Calu3 (cell line): ENCODE results near the gene ICA1L. TPM values are rescaled to one million over a fixed set of nuclear protein-coding genes. Genes with fewer than 3 reads are reported as not detected.
"Not testable (repeated sequence)": the region's sequence is repeated elsewhere in the genome, so short reads cannot be mapped to it uniquely, and the experiment has no call there.

Source experiments
- BruUV-seq: library from RNA; stranded (reverse); fragments of 400-500 nt; replicated peaks from 2 replicates; lab custom pipeline; 2021; lab: Mats Ljungman, UMichigan
- CTCF ChIA-PET: fragments of 300-600 bp; sonication (Branson Sonifier 250); formaldehyde crosslinking; loops from one replicate; lab custom pipeline; 2022; ENCODE audit warnings: antibody characterized with exemption; lab: Charles Lee
- DNase-seq: peaks from one replicate; pipeline ENCODE4 v3.0.0; 2022
- H3K27ac Mint-ChIP-seq: one replicate; pipeline ENCODE4 v1.8.0; 2022; ENCODE audit warnings: mixed read lengths; ENCODE audit not compliant: unreplicated experiment
- H3K27me3 Mint-ChIP-seq: one replicate; pipeline ENCODE4 v1.8.0; 2022; ENCODE audit warnings: mixed read lengths; ENCODE audit not compliant: unreplicated experiment
- H3K36me3 Mint-ChIP-seq: one replicate; pipeline ENCODE4 v1.8.0; 2022; ENCODE audit warnings: mild to moderate bottlenecking, moderate library complexity, mixed read lengths; ENCODE audit not compliant: insufficient read depth, unreplicated experiment
- H3K4me1 Mint-ChIP-seq: one replicate; pipeline ENCODE4 v1.8.0; 2022; ENCODE audit warnings: mild to moderate bottlenecking, low read depth, mixed read lengths; ENCODE audit not compliant: unreplicated experiment
- H3K4me3 Mint-ChIP-seq: one replicate; pipeline ENCODE4 v1.8.0; 2022; ENCODE audit warnings: mild to moderate bottlenecking, low read depth, moderate library complexity, mixed read lengths; ENCODE audit not compliant: unreplicated experiment
- H3K9me3 Mint-ChIP-seq: one replicate; pipeline ENCODE4 v1.8.0; 2022; ENCODE audit warnings: low read depth, mixed read lengths; ENCODE audit not compliant: unreplicated experiment
- intact Hi-C: fragments of 100-400 bp; cut with micrococcal nuclease; formaldehyde crosslinking; loops from one replicate; pipeline ENCODE4 v1.10.0; 2022; ENCODE audit not compliant: unreplicated experiment
- total RNA-seq: library from RNA; stranded (reverse); gene quantifications from 2 replicates; pipeline ENCODE4 v1.2.3, GENCODE V29; 2022
- TF ChIP-seq, protein P1 (sequence below): fragments of 200-600 bp; IDR thresholded peaks from one replicate; pipeline ENCODE4 v1.8.0; 2022; ENCODE audit warnings: antibody characterized with exemption; ENCODE audit not compliant: unreplicated experiment

Gene ICA1L
- total RNA-seq, 1 experiment from 2014 or later = 1.3 TPM

DNA sequence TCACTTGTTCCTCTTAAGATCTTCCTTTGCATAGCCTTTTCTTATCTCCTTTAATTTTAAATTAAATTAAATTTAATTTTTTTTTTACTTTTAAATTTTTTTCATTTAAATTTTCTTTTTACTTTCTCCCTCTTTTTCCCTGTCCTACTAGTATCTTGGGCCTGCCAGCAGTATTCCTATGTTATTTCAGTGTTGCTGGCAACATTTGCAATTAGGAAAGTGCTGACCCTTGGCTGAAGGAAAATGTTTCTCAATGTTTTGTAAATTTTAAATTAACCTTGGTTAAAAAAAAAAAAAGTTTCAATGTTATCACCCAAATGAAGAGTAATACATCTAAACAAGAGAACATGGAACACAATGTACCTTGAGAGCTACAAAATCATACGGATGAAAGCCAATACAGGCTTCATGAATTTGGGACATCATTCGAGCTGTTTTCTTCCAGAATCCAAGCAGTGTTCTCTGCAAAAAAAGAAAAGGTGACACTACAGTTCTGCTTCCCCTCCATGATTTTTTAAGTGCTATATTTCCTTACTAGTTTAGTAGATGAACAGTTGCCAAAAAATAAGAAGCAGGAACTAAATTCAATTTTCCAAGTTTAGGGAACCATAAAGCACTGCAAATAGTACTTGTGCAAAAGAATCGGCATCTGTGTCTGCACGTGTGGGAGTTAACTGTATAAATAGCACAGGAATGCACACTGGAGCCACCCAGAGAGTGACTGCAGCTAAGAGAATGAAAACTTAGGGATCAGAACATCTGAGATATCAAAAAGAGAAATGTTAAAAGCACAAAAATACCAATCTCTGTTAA lies 55.8 kb downstream of the ICA1L start:
- intact Hi-C loops = no loop called here
- no peak for DNase-seq
- H3K9me3 Mint-ChIP-seq = no peaks in the 10 kb centered on the region
- BruUV-seq = no TSS peak
- no peaks in the 10 kb centered on the region for H3K36me3 Mint-ChIP-seq
- TF ChIP-seq, protein P1, sequence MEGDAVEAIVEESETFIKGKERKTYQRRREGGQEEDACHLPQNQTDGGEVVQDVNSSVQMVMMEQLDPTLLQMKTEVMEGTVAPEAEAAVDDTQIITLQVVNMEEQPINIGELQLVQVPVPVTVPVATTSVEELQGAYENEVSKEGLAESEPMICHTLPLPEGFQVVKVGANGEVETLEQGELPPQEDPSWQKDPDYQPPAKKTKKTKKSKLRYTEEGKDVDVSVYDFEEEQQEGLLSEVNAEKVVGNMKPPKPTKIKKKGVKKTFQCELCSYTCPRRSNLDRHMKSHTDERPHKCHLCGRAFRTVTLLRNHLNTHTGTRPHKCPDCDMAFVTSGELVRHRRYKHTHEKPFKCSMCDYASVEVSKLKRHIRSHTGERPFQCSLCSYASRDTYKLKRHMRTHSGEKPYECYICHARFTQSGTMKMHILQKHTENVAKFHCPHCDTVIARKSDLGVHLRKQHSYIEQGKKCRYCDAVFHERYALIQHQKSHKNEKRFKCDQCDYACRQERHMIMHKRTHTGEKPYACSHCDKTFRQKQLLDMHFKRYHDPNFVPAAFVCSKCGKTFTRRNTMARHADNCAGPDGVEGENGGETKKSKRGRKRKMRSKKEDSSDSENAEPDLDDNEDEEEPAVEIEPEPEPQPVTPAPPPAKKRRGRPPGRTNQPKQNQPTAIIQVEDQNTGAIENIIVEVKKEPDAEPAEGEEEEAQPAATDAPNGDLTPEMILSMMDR = no peak
- H3K4me1 Mint-ChIP-seq = no peaks in the 10 kb centered on the region
- CTCF ChIA-PET = interaction anchor here (0.6 to 0.7 kb wide), 2 partner anchors 46 to 61 kb away, joined by 3 read pairs; no protein-coding TSS in a partner anchor
- no peaks in the 10 kb centered on the region for H3K27me3 Mint-ChIP-seq
- no peak overlapping the region for H3K27ac Mint-ChIP-seq
- H3K4me3 Mint-ChIP-seq = no peak overlapping the region

DNA sequence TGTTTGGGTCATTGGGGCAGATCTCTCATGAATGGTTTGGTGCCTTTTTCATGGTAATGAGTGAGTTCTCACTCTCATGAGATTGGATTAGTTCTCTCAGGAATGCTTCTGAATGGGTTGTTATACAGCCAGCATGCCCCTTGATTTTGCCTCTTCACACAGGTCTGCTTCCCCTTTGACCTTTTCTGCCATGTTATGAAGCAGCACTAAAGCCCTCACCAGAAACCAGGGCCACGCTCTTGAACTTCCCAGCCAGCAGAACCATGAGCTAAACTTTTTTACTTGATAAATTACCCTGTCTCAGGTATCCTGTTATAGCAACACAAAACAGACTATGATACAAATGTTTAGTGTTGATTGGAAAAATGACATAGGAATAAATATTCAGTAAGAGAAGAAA lies 57.3 kb downstream of the ICA1L start:
- H3K9me3 Mint-ChIP-seq = no peaks in the 10 kb centered on the region
- BruUV-seq = no TSS peak
- H3K27ac Mint-ChIP-seq = no peak overlapping the region
- no peaks in the 10 kb centered on the region for H3K27me3 Mint-ChIP-seq
- CTCF ChIA-PET = no interaction called here
- TF ChIP-seq, protein P1 = no peak
- intact Hi-C loops = no loop called here
- no peak overlapping the region for H3K4me3 Mint-ChIP-seq
- no peaks in the 10 kb centered on the region for H3K4me1 Mint-ChIP-seq
- H3K36me3 Mint-ChIP-seq = no peaks in the 10 kb centered on the region
- DNase-seq = no peak

DNA sequence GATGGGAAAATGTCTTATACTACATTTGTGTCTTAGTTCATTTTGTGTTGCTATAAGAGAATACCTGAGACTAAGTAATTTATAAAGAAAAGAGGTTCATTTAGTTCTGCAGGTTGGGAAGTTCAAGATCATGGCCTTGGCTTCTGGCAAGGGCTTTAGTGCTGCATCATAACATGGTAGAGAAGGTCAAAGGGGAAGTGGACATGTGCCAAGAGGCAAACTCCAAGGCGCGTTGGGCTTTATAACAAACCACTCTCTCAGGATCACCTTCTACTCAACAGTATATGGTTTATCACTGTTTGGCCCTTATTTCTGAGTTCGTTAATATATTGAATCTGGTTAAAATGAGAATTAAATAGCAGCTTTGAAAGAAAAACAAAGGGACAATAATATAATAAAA lies 58.2 kb downstream of the ICA1L start:
- peaks cover under 1% of the 10 kb centered on the region for H3K4me1 Mint-ChIP-seq
- H3K4me3 Mint-ChIP-seq = no peak overlapping the region
- intact Hi-C loops = no loop called here
- TF ChIP-seq, protein P1 = no peak
- no peaks in the 10 kb centered on the region for H3K36me3 Mint-ChIP-seq
- no peak for DNase-seq
- BruUV-seq = no TSS peak
- no peaks in the 10 kb centered on the region for H3K27me3 Mint-ChIP-seq
- H3K27ac Mint-ChIP-seq = no peak overlapping the region
- CTCF ChIA-PET = no interaction called here
- no peaks in the 10 kb centered on the region for H3K9me3 Mint-ChIP-seq

DNA sequence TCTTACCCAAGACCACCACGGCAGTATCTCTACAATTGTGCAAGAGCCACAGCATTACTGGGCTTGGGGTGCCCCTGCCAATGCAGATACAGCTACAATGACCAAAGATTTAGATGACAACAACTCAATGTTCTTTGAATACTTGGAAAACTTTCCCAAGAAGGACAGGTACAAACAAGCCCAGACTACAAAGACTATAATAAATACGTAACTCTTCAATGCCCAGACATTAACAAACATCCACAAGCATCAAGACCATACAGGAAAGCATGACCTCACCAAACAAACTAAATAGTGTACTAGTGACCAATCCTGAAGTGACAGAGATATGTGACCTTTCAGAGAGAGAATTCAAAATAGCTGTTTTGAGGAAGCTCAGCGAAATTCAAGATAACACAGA lies 62.8 kb downstream of the ICA1L start:
- DNase-seq = no peak
- H3K27ac Mint-ChIP-seq = no peak overlapping the region
- H3K36me3 Mint-ChIP-seq = no peaks in the 10 kb centered on the region
- BruUV-seq = no TSS peak
- H3K9me3 Mint-ChIP-seq = no peaks in the 10 kb centered on the region
- H3K4me3 Mint-ChIP-seq = no peak overlapping the region
- intact Hi-C loops = no loop called here
- no peaks in the 10 kb centered on the region for H3K27me3 Mint-ChIP-seq
- H3K4me1 Mint-ChIP-seq = peaks cover 10% of the 10 kb centered on the region
- TF ChIP-seq, protein P1 = no peak
- CTCF ChIA-PET = interaction anchor here (2.2 kb wide), 1 partner anchor 220 kb away, joined by 7 read pairs; no protein-coding TSS in a partner anchor

DNA sequence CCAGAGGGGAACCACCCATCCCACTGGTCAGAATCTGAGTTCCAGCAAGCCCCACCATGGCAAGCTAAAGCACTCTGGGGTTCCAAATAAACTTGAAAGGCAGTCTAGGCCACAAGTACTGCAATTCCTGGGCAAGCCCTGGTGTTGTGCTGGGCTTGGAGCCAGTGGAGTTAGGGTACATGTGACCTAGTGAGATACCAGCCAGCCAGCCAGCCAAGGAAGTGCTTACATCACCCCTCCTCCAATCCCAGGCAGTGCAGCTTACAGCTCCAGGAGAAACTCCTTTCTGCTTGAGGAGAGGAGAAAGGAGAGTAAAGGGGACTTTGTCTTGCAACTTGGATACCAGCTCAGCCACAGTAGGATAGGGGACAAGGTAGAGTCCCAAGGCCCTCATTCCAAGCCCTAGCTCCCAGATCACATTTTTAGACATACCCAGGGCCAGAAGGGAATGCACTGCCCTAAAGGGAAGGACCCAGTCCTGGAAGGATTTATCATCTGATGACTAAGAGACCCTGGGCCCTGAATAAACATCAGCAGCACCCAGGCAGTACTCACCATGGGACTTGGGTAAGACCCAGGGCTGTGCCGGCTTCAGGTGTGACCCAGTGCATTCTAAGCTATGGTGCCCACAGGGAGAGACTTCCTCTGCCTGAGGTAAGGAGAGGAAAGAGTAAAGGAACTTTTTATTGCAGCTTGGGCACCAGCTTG lies 64.0 kb downstream of the ICA1L start:
- intact Hi-C loops, H3K27me3 Mint-ChIP-seq, BruUV-seq, H3K4me3 Mint-ChIP-seq, H3K9me3 Mint-ChIP-seq, H3K36me3 Mint-ChIP-seq: not testable (repeated sequence)
- CTCF ChIA-PET = interaction anchor here (0.6 to 2.2 kb wide), 2 partner anchors 219 to 262 kb away, joined by 3 to 7 read pairs; no protein-coding TSS in a partner anchor
- Mint-ChIP-seq H3K4me1 (peaks cover 10% of the 10 kb centered on the region), H3K27ac (peak overlapping the region; percentile 66)
- DNase-seq = peak; percentile 67

DNA sequence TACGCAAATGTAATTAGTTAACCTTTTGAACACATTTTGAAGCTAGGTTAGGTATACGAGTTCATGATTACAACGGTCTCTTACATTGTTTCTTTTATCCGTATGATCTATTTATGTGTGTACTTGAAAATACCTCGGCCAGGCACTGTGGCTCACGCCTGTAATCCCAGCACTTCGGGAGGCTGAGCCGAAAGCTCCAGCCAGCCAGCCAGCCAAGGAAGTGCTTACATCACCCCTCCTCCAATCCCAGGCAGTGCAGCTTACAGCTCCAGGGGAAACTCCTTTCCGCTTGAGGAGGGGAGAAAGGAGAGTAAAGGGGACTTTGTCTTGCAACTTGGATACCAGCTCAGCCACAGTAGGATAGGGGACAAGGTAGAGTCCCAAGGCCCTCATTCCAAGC lies 65.7 kb downstream of the ICA1L start:
- CTCF ChIA-PET, H3K4me3 Mint-ChIP-seq, H3K27me3 Mint-ChIP-seq, intact Hi-C loops, DNase-seq, H3K9me3 Mint-ChIP-seq, H3K27ac Mint-ChIP-seq, BruUV-seq, H3K36me3 Mint-ChIP-seq: not testable (repeated sequence)
- peaks cover 10% of the 10 kb centered on the region for H3K4me1 Mint-ChIP-seq
